HG03565 (cell line): ENCODE measurements around the gene CORO2A.
"Not testable (repeated sequence)": the region's sequence is repeated elsewhere in the genome, so short reads cannot be mapped to it uniquely, and the experiment has no call there.

Experiments used
- ATAC-seq: cut with Tn5 transposase; IDR thresholded peaks from one replicate; pipeline ENCODE4 v1.9.1; 2021; ENCODE audit warnings: mild to moderate bottlenecking, moderate library complexity; ENCODE audit not compliant: unreplicated experiment

The CORO2A gene

GRCh38 chr9:98144631-98145030 is 47.8 kb downstream of the CORO2A start:
- no peak for ATAC-seq

GRCh38 chr9:98144076-98144475 is 48.4 kb downstream of the CORO2A start:
- ATAC-seq, result no peak

GRCh38 chr9:98142925-98143481 is 49.4 kb downstream of the CORO2A start:
- ATAC-seq, result no peak

GRCh38 chr9:98142182-98142907 is 50.1 kb downstream of the CORO2A start:
- ATAC-seq, result no peak

GRCh38 chr9:98140503-98140902 is 51.9 kb downstream of the CORO2A start:
- ATAC-seq, result no peak

GRCh38 chr9:98136489-98136888 is 55.9 kb downstream of the CORO2A start:
- ATAC-seq, result no peak

- ATAC-seq, result no peak
These were observed 56.5 kb downstream of the CORO2A start for GRCh38 chr9:98135938-98136337.

GRCh38 chr9:98135558-98135934 is 56.9 kb downstream of the CORO2A start:
- ATAC-seq, result no peak

- ATAC-seq, result no peak
These were observed 57.5 kb downstream of the CORO2A start for GRCh38 chr9:98134702-98135557.

- no peak for ATAC-seq
These were observed 59.4 kb downstream of the CORO2A start for GRCh38 chr9:98132806-98133631.

- no peak for ATAC-seq
These were observed 60.3 kb downstream of the CORO2A start for GRCh38 chr9:98132158-98132557.

GRCh38 chr9:98130576-98131228 is 61.7 kb downstream of the CORO2A start:
- ATAC-seq, result no peak

GRCh38 chr9:98130060-98130459 is 62.4 kb downstream of the CORO2A start:
- not testable (repeated sequence) for ATAC-seq

- no peak for ATAC-seq
These were observed 63.0 kb downstream of the CORO2A start for GRCh38 chr9:98129451-98129881.

GRCh38 chr9:98128316-98128715 is 64.1 kb downstream of the CORO2A start:
- ATAC-seq, result no peak

GRCh38 chr9:98127226-98127625 is 65.2 kb downstream of the CORO2A start:
- ATAC-seq, result no peak

GRCh38 chr9:98124637-98125426 is 67.6 kb downstream of the CORO2A start:
- ATAC-seq, result no peak

GRCh38 chr9:98124091-98124490 is 68.3 kb downstream of the CORO2A start:
- ATAC-seq, result not testable (repeated sequence)

GRCh38 chr9:98121058-98121457 is 71.4 kb downstream of the CORO2A start:
- no peak for ATAC-seq

GRCh38 chr9:98120476-98120875 is 72.0 kb downstream of the CORO2A start:
- ATAC-seq, result no peak
